Activated CD8-positive, alpha-beta memory T cell treated with anti-CD3 and anti-CD28 coated beads for 48 hours (primary cell): Measurements from ENCODE around the gene KIF6.

ENCODE experiments used
- DNase-seq, 3 experiments: peaks; one replicate each; pipeline ENCODE4 v3.0.0-alpha.2; 2020; ENCODE audit warnings: low read depth in 2 of 3, low spot score in 2 of 3

Gene KIF6

GRCh38 chr6:39425346-39426072 is 299.7 kb downstream of the KIF6 start:
- DNase-seq, result no peak

GRCh38 chr6:39424831-39425230 is 300.4 kb downstream of the KIF6 start:
- no peak for DNase-seq

GRCh38 chr6:39422238-39422637 is 303.0 kb downstream of the KIF6 start:
- no peak for DNase-seq

- no peak for DNase-seq
Measured at GRCh38 chr6:39421383-39422225, 303.6 kb downstream of the KIF6 start.

- no peak for DNase-seq
Measured at GRCh38 chr6:39420300-39421265, 304.6 kb downstream of the KIF6 start.

GRCh38 chr6:39419607-39420006 is 305.6 kb downstream of the KIF6 start:
- DNase-seq, result no peak

- no peak for DNase-seq
Measured at GRCh38 chr6:39417440-39417839, 307.8 kb downstream of the KIF6 start.

- no peak for DNase-seq
Measured at GRCh38 chr6:39416728-39417127, 308.5 kb downstream of the KIF6 start.

GRCh38 chr6:39416026-39416425 is 309.2 kb downstream of the KIF6 start:
- DNase-seq, result no peak

GRCh38 chr6:39415482-39415881 is 309.7 kb downstream of the KIF6 start:
- no peak for DNase-seq

- no peak for DNase-seq
Measured at GRCh38 chr6:39411465-39411864, 313.7 kb downstream of the KIF6 start.

GRCh38 chr6:39411001-39411400 is 314.2 kb downstream of the KIF6 start:
- no peak for DNase-seq

- no peak for DNase-seq
Measured at GRCh38 chr6:39409889-39410288, 315.3 kb downstream of the KIF6 start.

- DNase-seq, result no peak
Measured at GRCh38 chr6:39407446-39407993, 317.7 kb downstream of the KIF6 start.

GRCh38 chr6:39404312-39404711 is 320.9 kb downstream of the KIF6 start:
- DNase-seq, result no peak

- DNase-seq, result no peak
Measured at GRCh38 chr6:39403304-39403703, 321.9 kb downstream of the KIF6 start.

- DNase-seq, result no peak
Measured at GRCh38 chr6:39402239-39402751, 322.9 kb downstream of the KIF6 start.

GRCh38 chr6:39401376-39401775 is 323.8 kb downstream of the KIF6 start:
- DNase-seq, result no peak

- DNase-seq, result no peak
Measured at GRCh38 chr6:39400026-39400425, 325.2 kb downstream of the KIF6 start.

- no peak for DNase-seq
Measured at GRCh38 chr6:39396854-39397253, 328.4 kb downstream of the KIF6 start.

- DNase-seq, result no peak
Measured at GRCh38 chr6:39393075-39393474, 332.1 kb downstream of the KIF6 start.
